ENCODE results near the gene RPS15A. TPM values are rescaled to one million over a fixed set of nuclear protein-coding genes. Genes with fewer than 3 reads are reported as not detected.

The RPS15A gene
- total and polyA plus RNA-seq, 2 of the 8 experiments (the other 6 are each of a cell fraction or from before 2014, with no cell fraction given), result 1,784 to 5,666 TPM

DNA sequence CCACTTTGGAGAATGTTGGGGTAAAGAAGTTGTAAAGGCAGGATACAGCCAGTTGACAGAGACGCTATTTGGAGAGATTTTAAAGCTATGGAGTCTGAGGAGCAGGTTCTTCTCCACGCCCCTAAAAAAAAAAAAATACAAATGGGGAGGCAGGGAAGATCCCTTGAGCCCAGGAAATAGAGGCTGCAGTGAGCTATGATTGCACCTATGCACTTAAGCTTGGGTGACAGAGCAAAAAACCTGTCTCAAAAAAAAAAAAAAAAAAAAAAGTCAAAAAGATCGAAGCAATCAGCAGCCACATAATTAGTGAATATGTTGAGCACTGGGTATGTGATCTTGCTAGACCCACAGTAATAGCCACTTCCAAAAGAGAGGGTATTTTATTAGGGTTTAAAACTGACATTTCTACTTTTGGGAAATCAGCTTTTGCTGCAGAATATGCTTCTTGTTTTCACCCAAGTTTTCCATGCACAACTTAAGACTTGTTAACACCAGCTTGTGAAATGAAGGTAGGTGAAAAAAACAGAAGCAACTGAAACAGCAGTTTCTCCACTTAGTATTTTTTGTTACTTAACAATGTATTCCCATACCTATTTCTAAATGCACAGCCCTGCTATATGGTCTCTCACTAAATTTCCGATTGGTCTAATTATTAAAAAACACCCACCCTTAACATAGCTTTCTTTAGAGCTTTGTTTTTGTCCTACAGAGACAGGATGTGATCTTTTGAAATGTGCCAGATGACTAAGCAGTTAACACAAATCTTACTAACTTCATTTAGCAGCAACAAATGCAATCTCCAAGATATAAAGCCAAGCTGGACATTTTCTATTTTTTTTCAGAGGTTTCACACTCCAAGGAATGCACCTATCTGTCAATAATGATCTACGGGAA is 13.7 kb upstream of the RPS15A start:
- TF ChIP-seq JUND (IDR thresholded peaks at IDR 0.05; ENCODE audit: low read length) (no peak), SIRT6 (IDR thresholded peaks at IDR 0.05; ENCODE audit: low read length) (no peak), PHF8 (conservative IDR thresholded peaks at IDR 0.05; ENCODE audit: low read depth, low read length) (no peak), MAFK (IDR thresholded peaks at IDR 0.05; ENCODE audit: low read depth, low read length) (no peak), SIN3A (conservative IDR thresholded peaks at IDR 0.05 in 1 of 2, IDR thresholded peaks at IDR 0.05 in 1 of 2; ENCODE audit: low read depth in 1 of 2, low read length in 2 of 2) (no peak), RBBP5 (IDR thresholded peaks at IDR 0.05; ENCODE audit: borderline replicate concordance, low read depth, low read length) (no peak), BACH1 (IDR thresholded peaks at IDR 0.05; ENCODE audit: low read length) (no peak)
- TF ChIP-seq, protein P1, sequence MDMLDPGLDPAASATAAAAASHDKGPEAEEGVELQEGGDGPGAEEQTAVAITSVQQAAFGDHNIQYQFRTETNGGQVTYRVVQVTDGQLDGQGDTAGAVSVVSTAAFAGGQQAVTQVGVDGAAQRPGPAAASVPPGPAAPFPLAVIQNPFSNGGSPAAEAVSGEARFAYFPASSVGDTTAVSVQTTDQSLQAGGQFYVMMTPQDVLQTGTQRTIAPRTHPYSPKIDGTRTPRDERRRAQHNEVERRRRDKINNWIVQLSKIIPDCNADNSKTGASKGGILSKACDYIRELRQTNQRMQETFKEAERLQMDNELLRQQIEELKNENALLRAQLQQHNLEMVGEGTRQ (IDR thresholded peaks at IDR 0.05; ENCODE audit: low read length), result no peak
- H3K4me3 ChIP-seq (ENCODE audit: extremely low read depth in 1 of 4, insufficient read depth in 2 of 4, low read depth in 3 of 4, low read length in 4 of 4), result 0 out of 8 replicates have a peak overlapping the region, but pooled peaks of 1 of the 4 experiments have one; percentile 2
- peaks cover 1 to 2% of the 10 kb centered on the region in 2 experiments for H4K20me1 ChIP-seq (replicated peaks in 1 of 2; ENCODE audit: control insufficient read depth in 1 of 2, insufficient read depth in 2 of 2, low read length in 2 of 2)
- no peak overlapping the region for H4K8ac ChIP-seq (ENCODE audit: extremely low read depth, insufficient read depth, low read length)
- H3K56ac ChIP-seq (replicated peaks; ENCODE audit: insufficient read length, low read depth, low read length), result no peak overlapping the region
- H2AK5ac ChIP-seq (ENCODE audit: low read depth, low read length), result no peak overlapping the region
- WGBS, 2 experiments (ENCODE audit: extremely low coverage in 1 of 2, insufficient coverage in 1 of 2, insufficient read length in 1 of 2, insufficient replicate concordance in 2 of 2, low coverage in 1 of 2, low lambda C conversion rate in 2 of 2, missing lambda C conversion rate in 1 of 2), result 82% methylated on average over 5 of the region's 5 CpGs; no CpG with 5 or more reads in 1 of the 2 experiments
- ChIA-PET POLR2A (ENCODE audit: partially characterized antibody) (interaction anchor here (1.8 to 14.8 kb wide), 3 partner anchors 15 to 24 kb away, joined by 4 to 503 read pairs (median 7); partner anchors contain the start of gene RPS15A), CTCF (ENCODE audit: partially characterized antibody) (interaction anchor here (1.0 kb wide), 1 partner anchor 17 kb away, joined by 3 read pairs; no protein-coding TSS in a partner anchor)
- H3K18ac ChIP-seq (ENCODE audit: extremely low read depth, low read length), result no peak overlapping the region
- no peaks in the 10 kb centered on the region for H3K27me3 ChIP-seq (replicated peaks in 1 of 4; ENCODE audit: control insufficient read depth in 3 of 4, extremely low read depth in 1 of 4, insufficient read depth in 3 of 4, low read length in 3 of 4)
- no peak overlapping the region for H2BK12ac ChIP-seq (ENCODE audit: low read depth, low read length)
- no peak overlapping the region for H3K27ac ChIP-seq (ENCODE audit: low read depth, low read length)
- no peak overlapping the region for H2BK5ac ChIP-seq (ENCODE audit: low read depth, low read length)
- peaks cover under 1 to 17% (median 8%) of the 10 kb centered on the region in 4 experiments for H3K36me3 ChIP-seq (ENCODE audit: control insufficient read depth in 2 of 4, insufficient read depth in 4 of 4, low read length in 3 of 4)
- no peaks in the 10 kb centered on the region; the same call in 1 of the 2 replicates for H3K79me1 ChIP-seq (ENCODE audit: low read depth, low read length)
- no peak overlapping the region for H4K5ac ChIP-seq (ENCODE audit: insufficient read length, low read depth, low read length)
- H3K23ac ChIP-seq (ENCODE audit: insufficient read length), result no peak overlapping the region
- peaks cover 3% of the 10 kb centered on the region; the same call in 1 of the 2 replicates for H3K23me2 ChIP-seq (ENCODE audit: low read depth, low read length)
- H2BK20ac ChIP-seq (ENCODE audit: low read length), result no peak overlapping the region
- no peak overlapping the region for H2BK120ac ChIP-seq (replicated peaks; ENCODE audit: low read depth, low read length)
- H3K4ac ChIP-seq (replicated peaks; ENCODE audit: insufficient read length, low read depth, low read length), result no peak overlapping the region
- no peak overlapping the region for H3K9ac ChIP-seq (replicated peaks in 1 of 4; ENCODE audit: extremely low read depth in 1 of 4, low read depth in 3 of 4, low read length in 3 of 4)
- FAIRE-seq (no peak), DNase-seq (ENCODE audit: low read depth in 1 of 2, low spot score in 2 of 2) (no peak)
- H3K79me2 ChIP-seq (ENCODE audit: control insufficient read depth in 1 of 2, insufficient read depth in 2 of 2, low read length in 2 of 2), result peaks cover 16 to 27% of the 10 kb centered on the region in 2 experiments
- no peak overlapping the region for H2BK15ac ChIP-seq (ENCODE audit: low read length)
- no peak overlapping the region for H3K4me2 ChIP-seq (ENCODE audit: insufficient read depth in 1 of 2, low read depth in 2 of 2, low read length in 2 of 2)
- H3K4me1 ChIP-seq (replicated peaks in 1 of 4; ENCODE audit: control insufficient read depth in 3 of 4, insufficient read depth in 4 of 4, low read length in 3 of 4), result peaks cover 4 to 11% (median 8%) of the 10 kb centered on the region in 4 experiments; a peak in 5 of 7 replicates
- H3K14ac ChIP-seq (ENCODE audit: insufficient read length), result no peak overlapping the region
- no peaks in the 10 kb centered on the region; a peak in 1 of 4 replicates for H3K9me3 ChIP-seq (ENCODE audit: insufficient read depth in 2 of 2, low read depth in 1 of 2, low read length in 1 of 2)
- H4K91ac ChIP-seq (replicated peaks; ENCODE audit: insufficient read length, low read length), result no peak overlapping the region
- no peak overlapping the region for H2AFZ ChIP-seq (ENCODE audit: low read length)
